Hindlimb muscle (tissue), 1 donor: ENCODE data around the gene AKAP8L. TPM values are rescaled to one million over a fixed set of nuclear protein-coding genes. Genes with fewer than 3 reads are reported as not detected.

ENCODE experiments used
- DNase-seq: peaks from one replicate; pipeline ENCODE4 v3.0.0-alpha.2; 2013
- polyA plus RNA-seq: library from polyadenylated mRNA; unstranded; fragments of 120-200 nt; gene quantifications from one replicate; pipeline ENCODE4 v1.2.1, GENCODE V29; 2013; ENCODE audit not compliant: insufficient read length

The AKAP8L gene
- polyA plus RNA-seq, 1 donor = 91.1 TPM

- peak; percentile 96 for DNase-seq
These were observed 14.1 kb upstream of the AKAP8L start for GRCh38 chr19:15432629-15433518.

DNA sequence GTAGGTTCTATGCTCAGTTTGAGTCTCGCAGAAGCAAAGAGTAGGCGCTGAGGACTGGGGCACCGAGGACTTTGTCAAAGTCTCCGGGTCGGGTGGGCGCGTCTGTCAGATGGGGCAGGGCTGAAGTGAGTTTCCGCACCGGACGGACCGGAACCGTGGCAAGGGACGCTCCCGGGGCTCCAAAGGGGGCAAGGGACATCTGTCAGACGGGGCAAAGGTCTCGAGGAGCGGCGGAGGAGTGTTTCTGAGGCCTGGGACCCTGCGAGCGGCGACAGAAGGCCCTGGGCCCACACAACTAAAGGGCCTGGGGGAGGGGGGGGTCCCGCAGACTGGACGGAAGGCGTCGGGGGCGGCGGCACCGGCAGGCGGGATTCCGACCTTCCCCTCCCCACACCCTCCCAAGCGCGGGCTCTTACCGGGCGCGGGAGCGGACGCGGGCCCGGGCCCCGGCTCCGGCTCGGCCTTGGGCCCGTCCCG, 13.3 kb upstream of the AKAP8L start:
- no peak for DNase-seq

- no peak for DNase-seq
These were observed 12.7 kb upstream of the AKAP8L start for GRCh38 chr19:15431396-15432017.

- no peak for DNase-seq
These were observed 11.8 kb upstream of the AKAP8L start for GRCh38 chr19:15430526-15431120.

DNA sequence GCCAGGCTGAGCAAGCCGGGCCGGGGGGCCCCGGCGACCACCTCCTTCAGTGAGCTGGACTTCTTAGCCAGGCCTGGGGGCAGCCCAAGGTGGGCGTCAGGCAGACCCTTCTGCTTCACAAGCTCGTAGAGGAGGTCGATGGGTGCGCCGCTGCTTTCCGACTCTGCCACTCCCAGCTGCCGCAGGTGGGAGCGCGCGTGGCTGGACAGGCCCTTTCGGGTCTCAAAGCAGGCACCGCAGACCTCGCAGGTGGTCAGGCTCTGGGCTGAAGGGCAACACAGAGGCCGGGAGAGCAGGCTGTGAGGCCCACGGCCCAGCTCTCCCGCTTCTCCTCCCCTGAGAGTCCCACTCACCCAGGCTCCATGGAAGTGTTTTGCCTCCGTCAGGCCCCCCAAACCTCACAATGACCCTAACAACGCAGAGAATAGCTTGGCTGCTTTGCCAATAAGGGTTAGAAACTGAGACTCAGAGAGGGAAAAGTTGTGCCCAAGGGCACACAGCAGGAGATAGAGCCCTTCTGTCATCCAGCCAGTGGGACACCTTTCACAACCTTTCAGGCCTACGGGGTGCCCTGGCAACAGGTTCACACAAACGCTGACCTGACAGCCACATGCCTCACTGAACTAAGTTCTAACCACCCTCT, 11.2 kb upstream of the AKAP8L start:
- DNase-seq = no peak

DNA sequence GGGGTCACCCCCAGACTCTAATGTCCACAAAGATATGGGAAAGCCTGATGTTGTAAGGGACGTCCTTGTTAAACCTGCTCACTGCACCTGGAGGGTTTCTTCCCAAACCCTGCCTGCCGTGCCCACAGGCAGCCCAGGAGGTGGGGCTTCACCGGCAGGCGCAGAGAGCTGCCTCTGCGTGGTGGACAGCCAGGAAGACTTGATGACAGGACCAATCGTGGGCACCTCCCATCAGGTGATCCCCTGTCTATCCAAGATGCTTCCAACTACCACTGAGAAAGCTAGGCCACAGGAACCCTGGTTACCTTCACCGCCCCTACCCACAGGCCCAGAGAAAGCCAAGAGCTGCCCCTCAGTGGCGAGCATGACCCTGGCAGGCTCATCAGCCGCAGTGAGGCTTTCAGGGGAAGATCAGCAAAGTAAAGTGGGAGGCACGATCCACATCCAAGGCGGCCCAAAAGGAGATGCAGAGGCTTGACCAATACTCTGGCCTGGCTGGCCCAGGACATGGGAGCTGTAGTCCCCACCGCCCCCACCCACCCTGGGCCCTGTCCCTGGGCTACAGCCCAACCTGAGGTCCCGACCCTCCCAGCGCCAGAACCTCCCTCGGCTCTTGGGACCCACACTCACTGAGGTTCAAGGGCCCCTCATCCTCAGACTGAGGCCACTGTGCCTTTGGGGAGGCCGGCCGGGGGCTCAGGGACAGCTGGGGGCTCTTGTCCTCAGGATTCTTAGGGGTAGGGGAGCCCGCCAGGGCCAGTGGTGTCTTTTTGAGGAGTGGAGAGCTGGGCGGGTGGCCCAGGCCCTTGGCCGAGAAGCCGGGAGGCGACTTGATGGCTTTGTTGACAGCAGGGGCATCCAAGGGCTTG, 10.4 kb upstream of the AKAP8L start:
- no peak for DNase-seq

DNA sequence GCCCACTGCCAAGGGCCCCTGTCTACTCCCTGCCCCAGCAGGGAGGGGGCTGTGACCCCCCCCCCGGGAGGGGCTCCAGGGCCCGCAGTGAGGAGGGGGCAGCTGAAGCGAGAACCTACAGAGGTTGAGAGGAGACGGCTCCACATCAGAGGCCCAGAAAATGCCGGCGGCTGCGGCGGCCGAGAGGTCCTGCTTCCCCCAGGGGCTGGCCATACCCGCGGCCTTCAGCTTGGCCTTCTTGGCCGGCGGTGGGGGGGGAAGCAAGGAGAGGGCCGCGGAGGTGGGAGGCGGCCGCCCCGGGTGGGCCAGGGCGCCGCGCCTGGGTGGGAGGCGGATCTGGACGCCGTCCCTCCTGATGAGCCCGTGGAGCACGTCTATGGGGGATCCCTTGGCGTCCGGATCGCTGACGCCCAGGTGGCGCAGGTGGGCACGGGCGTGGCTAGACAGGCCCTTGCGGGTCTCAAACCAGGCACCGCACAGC, 9.2 kb upstream of the AKAP8L start:
- no peak for DNase-seq

DNA sequence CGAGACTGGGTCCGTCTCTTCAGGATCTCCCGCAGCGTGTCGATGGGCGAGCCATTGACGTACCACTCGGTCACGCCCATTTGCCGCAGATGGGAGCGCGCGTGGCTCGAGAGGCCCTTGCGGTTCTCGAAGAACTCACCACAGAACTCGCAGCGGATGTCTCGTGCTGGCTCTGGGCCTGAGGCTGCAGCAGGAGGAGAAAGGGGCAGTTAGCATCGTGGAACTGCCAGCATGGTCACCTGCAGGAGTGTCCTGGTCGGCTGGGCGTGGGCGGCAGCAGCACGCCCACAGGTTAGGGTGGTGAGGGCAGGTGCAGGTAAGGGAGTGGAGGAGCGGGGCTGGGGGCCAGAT, 8.5 kb upstream of the AKAP8L start:
- DNase-seq = no peak

DNA sequence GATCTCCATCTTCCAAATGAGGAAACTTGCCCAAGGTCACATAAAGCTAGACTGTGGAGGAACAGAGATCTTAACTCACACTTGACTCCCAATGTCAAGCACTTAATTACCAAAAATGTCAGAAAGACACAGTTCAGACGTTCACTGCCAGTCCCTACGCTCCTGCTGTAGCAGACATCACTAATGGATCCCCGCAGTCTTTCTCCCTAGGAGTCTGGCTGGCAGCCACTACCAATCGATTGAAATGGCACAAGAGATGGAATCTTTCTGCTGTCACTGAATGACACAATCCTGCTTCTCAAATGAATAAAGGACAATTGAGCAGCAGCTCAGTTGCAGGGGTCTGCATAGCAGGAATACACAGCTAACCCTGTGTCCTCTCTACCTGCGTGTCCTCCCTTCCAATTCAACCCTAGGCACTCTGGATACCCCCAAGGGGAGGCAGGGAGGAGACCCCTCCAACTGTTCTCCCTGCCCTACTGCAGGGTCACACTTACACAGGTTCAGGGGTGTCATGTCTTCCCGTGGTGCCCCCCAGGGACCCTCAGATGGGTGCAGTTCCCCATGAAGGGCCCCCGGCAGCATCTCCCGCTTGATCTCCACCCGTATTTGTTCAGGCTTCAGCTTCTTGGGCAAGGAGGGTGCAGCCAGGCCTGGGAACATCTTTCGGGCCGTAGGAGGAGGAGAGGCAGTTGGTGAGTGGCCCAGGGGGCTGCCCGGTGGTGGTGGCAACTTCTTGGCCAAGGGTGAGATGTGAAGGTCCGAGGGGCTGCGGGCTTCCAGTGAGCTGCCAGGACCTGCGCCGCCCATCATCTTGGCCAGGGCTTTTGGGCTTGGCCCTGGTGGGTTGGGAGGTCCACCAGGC, 7.9 kb upstream of the AKAP8L start:
- no peak for DNase-seq

- no peak for DNase-seq
These were observed 6.6 kb upstream of the AKAP8L start for GRCh38 chr19:15425321-15425950.

- no peak for DNase-seq
These were observed 6.0 kb upstream of the AKAP8L start for GRCh38 chr19:15424692-15425272.

- no peak for DNase-seq
These were observed 5.3 kb upstream of the AKAP8L start for GRCh38 chr19:15424121-15424520.

GRCh38 chr19:15423130-15423529, 4.3 kb upstream of the AKAP8L start:
- DNase-seq = no peak

GRCh38 chr19:15422296-15423075, 3.7 kb upstream of the AKAP8L start:
- DNase-seq = no peak

- peak; percentile 56 for DNase-seq
These were observed 3.0 kb upstream of the AKAP8L start for GRCh38 chr19:15421721-15422260.

DNA sequence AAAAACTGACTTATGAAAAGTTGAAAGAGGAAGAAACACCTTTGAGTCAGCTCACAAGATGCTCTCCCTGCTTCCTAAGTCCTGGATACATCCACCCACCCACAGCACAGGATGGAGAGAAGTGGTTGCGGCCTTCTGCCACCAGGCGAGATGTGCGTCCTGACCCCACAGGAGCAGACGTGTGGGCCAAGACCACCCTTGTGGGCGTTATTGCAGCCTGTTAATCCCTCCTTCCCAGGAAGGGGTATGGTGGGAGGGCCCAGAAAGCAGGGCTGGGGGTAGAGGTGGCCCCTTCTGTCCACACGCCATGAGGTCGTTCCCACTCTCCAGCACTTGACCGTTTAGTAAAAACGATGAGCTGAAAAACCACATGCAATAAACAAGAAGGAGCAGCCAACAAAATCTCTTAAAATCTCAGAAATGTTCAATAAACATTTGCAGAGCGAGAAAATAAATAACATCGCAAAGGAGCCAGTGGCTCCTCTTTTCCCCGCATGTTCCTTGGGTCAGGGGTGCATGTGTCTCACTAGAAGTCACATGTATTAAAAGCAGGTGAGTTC, 2.4 kb upstream of the AKAP8L start:
- no peak for DNase-seq

GRCh38 chr19:15419413-15420025, 731 bp upstream of the AKAP8L start:
- DNase-seq = no peak

DNA sequence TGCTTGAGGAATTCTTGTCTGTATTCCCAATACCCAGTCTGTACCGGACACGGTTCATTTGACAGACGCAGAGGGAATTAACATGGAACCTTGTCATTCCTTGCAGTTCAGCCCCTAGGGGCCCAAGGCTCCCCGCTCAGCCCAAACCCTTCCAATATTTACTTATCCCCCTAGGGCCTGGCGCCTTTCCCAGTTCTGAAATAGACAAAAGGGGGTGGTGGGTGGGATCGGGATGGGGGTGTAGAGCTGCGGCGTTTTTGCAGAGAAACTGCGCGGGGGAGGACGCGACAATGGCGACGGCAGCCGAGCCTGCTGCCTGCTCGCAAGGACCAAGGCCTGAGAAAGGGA, 583 bp downstream of the AKAP8L start:
- peak; percentile 23 for DNase-seq
